HG03175 (cell line): ENCODE results near the gene EFNA2.
"Not testable (repeated sequence)": the region's sequence is repeated elsewhere in the genome, so short reads cannot be mapped to it uniquely, and the experiment has no call there.

ENCODE experiments used
- ATAC-seq: cut with Tn5 transposase; IDR thresholded peaks from one replicate; pipeline ENCODE4 v1.9.1; 2021; ENCODE audit warnings: mild to moderate bottlenecking, moderate library complexity; ENCODE audit not compliant: unreplicated experiment

Gene EFNA2

DNA sequence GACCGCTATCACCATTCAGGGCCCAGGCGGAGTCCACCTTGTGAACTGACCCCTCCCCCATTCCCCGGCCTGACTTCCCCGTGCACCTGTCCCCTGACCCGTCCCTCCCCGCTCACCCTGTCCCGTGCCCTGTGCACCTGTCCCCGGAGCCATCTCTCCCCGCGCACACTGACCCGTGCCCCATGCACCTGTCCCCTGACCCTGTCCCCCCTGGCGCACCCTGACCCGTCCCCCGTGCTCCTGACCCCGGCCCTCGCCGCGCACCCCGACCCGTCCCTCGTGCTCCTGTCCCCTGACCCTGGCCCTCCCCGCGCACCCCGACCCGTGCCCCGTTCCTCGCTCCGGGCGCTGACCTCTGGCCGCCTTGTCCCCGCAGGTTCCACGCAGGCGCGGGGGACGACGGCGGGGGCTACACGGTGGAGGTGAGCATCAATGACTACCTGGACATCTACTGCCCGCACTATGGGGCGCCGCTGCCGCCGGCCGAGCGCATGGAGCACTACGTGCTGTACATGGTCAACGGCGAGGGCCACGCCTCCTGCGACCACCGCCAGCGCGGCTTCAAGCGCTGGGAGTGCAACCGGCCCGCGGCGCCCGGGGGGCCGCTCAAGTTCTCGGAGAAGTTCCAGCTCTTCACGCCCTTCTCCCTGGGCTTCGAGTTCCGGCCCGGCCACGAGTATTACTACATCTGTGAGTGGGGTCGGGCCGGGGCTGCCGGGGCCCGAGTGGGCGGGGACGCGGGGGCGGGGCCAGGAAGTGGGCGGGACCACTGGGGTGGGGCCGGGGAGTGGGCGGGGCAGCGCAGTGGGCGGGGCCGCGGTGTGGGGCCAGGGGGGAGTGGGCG, 9.7 kb downstream of the EFNA2 start:
- no peak for ATAC-seq

- no peak for ATAC-seq
These were observed 10.4 kb downstream of the EFNA2 start for GRCh38 chr19:1296078-1296477.

- ATAC-seq = no peak
These were observed 11.1 kb downstream of the EFNA2 start for GRCh38 chr19:1296575-1297271.

DNA sequence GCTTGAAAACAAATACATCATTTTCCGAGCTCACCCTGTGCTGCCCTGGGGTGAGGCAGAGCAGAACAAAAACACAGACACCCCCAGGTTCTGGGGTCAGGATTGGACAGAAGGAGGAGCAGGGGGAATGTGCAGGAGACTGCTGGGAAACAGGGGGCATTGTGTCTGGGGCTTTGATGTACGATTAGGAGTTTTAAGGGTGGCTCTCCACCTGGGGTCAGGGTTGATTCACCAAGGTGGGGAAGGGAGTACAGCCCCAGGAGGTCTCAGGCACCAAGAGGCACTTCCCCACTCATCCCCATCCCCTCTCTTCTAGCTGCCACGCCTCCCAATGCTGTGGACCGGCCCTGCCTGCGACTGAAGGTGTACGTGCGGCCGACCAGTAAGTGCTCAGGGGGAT, 12.6 kb downstream of the EFNA2 start:
- ATAC-seq = no peak

DNA sequence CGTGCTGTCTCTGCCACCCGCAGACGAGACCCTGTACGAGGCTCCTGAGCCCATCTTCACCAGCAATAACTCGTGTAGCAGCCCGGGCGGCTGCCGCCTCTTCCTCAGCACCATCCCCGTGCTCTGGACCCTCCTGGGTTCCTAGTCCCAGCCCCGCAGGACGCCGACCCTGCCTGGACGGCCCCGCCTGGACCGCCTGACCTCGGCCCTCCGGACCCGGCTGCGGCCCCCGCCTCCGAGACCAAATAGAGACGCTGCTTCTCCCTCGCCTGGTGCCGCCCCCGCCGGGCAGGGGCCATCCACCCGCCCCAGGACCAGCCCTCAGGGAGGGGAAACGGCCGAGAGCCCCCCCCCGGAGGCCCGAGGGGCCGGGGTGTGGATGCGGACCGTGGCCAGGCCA, 14.1 kb downstream of the EFNA2 start:
- no peak for ATAC-seq

DNA sequence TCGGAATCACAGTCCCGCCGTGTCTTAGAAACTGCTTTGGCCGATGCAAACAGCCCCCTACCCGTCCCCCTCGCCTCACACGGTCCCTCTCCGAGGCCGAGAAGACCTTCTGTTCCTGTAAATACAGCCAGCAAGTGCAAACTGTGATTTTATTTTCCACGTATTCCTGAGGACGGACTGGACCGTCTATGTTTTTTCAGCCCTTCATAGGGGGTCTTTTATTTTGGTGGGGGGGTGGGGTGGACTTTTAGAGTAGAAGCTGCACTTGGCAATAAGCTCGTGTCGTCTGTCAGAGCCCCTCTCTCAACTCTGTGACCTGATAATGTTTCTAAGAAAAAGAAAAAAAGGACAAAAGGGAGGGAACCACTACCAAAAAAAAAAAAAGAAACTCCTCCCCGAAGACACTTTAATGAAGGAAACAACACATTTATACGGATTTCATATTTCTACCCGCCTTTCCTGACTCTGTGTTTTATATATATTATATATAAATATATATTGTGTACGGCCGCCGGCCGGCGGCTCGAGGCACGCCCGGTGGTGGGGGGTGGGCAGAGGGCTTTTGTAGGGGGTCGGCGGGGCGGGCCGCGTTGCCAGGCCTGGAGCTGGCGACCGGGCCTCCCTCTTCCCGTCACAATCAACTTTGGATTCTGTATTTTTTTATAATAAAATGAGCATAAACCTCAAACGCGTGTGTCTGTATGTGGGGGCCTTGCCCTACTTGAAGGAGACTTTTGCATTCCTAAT, 15.2 kb downstream of the EFNA2 start:
- no peak for ATAC-seq

- no peak for ATAC-seq
These were observed 17.0 kb downstream of the EFNA2 start for GRCh38 chr19:1302533-1303239.

DNA sequence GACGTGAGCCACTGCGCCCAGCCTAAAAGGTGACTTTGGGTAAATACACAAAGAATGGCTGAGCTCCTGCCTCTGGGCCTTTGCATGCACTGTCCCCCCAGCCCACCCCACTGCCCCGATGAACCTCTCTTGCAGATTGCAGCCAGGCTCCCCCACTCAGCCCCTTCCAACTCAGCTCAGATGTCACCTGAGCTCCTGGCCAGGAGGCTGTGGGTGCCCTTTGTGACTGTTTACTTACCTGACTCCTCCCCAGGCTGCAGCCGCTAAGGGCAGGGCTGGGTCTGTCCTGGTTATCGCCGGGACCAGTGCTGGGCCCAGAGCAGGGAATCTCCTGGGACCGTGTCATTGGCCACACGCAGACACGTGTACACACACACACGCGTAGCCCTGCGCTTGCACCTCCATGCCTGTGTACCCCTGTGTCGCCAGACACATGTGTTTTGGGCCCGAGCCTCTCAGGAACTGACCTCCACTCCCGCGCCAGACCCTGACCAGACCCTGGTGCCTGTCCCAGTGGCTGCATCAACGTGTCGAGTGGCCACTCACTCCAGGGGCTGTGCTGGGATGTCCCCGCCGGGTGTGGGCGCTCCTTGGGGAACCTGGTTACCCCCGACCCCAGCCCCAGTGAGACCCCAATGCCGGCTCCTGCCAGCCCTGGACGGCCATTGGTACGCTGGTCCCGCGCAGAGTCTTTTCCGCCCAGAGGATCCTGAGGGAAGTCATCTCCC, 18.7 kb downstream of the EFNA2 start:
- no peak for ATAC-seq

DNA sequence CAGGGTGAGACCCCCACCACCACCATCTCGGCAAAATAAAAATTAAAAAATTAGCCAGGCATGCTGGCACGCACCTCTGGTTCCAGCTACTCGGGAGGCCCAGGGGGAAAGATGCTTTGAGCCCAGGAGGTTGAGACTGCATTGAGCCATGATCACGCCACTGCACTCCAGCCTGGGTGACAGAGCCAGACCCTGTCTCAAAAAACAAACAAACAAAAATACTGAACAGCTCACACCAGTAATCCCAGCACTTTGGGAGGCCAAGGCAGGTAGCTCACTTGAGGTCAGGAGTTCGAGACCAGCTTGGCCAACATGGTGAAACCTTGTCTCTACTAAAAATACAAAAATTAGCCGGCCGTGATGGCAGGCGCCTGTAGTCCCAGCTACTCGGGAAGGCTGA, 19.7 kb downstream of the EFNA2 start:
- ATAC-seq = not testable (repeated sequence)

DNA sequence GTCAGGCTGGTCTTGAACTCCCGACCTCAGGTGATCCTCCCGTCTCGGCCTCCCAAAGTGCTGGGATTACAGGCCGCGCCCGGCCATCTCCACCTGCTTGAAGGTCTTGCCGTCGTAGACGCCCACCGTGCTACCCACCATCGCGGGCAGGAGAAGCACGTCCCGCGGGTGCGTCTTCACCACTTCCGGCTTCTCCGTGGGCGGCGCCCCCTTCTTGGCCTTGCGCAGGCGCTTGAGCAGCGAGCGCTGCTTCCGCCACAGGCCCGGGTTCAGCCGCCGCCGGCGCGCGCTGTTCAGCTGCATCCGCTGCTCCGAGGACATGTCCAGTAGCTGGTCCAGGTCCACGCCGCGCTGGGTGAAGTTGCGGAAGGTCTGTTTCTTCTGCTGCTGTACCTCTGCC, 21.6 kb downstream of the EFNA2 start:
- ATAC-seq = no peak

- no peak for ATAC-seq
These were observed 22.2 kb downstream of the EFNA2 start for GRCh38 chr19:1307755-1308303.

DNA sequence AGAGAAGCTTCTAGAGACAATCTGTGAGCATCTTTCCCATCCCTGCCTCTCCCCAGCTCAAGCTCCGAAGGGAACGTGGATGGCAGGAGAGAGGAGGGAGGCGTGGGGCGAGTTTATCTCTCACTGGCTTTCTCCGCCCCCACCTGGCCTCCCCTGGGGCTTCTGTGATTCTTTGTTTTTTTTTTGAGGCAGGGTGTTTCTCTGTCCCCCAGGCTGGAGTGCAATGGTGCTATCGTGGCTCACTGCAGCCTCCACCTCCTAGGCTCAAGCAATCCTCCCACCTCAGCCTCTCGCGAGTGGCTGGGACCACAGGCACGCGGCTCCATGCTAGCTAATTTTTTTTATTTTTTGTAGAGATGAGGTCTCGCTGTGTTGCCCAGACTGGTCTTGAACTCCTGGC, 23.0 kb downstream of the EFNA2 start:
- no peak for ATAC-seq

GRCh38 chr19:1309977-1310852, 24.5 kb downstream of the EFNA2 start:
- ATAC-seq = no peak

DNA sequence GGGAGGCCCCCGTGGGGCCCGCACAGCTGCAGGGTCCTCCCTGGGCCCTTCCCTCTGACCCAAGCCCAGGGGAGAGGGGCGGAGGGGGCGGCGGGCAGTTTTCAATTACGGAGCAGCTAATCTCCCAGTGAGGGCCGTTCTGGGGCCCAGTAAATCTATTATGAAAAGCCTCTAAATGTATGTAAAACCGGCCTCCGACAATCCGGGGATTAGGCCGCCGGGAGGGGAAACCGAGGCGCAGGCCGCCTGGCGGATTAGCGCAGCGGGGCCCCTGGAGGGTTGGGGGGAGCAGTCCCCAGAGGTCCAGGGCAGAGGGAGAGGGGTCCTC, 25.1 kb downstream of the EFNA2 start:
- ATAC-seq = no peak

- no peak for ATAC-seq
These were observed 25.9 kb downstream of the EFNA2 start for GRCh38 chr19:1311543-1312091.

- no peak for ATAC-seq
These were observed 27.4 kb downstream of the EFNA2 start for GRCh38 chr19:1312767-1313694.

- ATAC-seq = no peak
These were observed 28.3 kb downstream of the EFNA2 start for GRCh38 chr19:1313695-1314613.
